IMR-90 (cell line): ENCODE measurements around the gene SUN5. TPM values are rescaled to one million over a fixed set of nuclear protein-coding genes. Genes with fewer than 3 reads are reported as not detected.

ENCODE experiments used
- ATAC-seq: fragments of 200-7000 bp; cut with Tn5 transposase; 2 replicates; pipeline ENCODE4 v1.9.1; 2020; ENCODE audit warnings: low read depth, mild to moderate bottlenecking, moderate library complexity
- BruUV-seq: library from RNA; stranded (reverse); fragments of 400-500 nt; replicated peaks from 2 replicates; lab custom pipeline; 2021; lab: Mats Ljungman, UMichigan
- CTCF ChIA-PET: fragments of 300-600 bp; formaldehyde crosslinking; extraction: SDS; loops from one replicate; lab custom pipeline; 2021; ENCODE audit warnings: antibody characterized with exemption; lab: Yijun Ruan, JAX
- POLR2A ChIA-PET: fragments of 300-600 bp; sonication (Branson Sonifier 250); formaldehyde crosslinking; loops from one replicate; lab custom pipeline; 2022; ENCODE audit warnings: antibody characterized with exemption; ENCODE audit not compliant: unreplicated experiment; lab: Charles Lee
- DNase-seq: peaks from one replicate; pipeline ENCODE4 v3.0.0; 2013
- H2AFZ ChIP-seq: replicated peaks from 2 replicates; pipeline ENCODE3; 2013; ENCODE audit warnings: low read length, mild to moderate bottlenecking; ENCODE audit not compliant: poor library complexity
- H2AK5ac ChIP-seq: 2 replicates; pipeline ENCODE4 v1.6.1; 2013; ENCODE audit warnings: low read depth, low read length, inconsistent platforms
- H2AK9ac ChIP-seq: replicated peaks from 2 replicates; pipeline ENCODE3; 2013; ENCODE audit warnings: mild to moderate bottlenecking, low read depth, low read length, moderate library complexity; ENCODE audit not compliant: poor library complexity
- H2BK120ac ChIP-seq: 2 replicates; pipeline ENCODE4 v1.6.1; 2013; ENCODE audit warnings: low read depth, low read length, inconsistent platforms
- H2BK15ac ChIP-seq: 3 replicates; pipeline ENCODE4 v1.6.1; 2013; ENCODE audit warnings: low read depth, low read length, inconsistent platforms
- H2BK20ac ChIP-seq: 2 replicates; pipeline ENCODE4 v1.6.1; 2013; ENCODE audit warnings: low read depth, mild to moderate bottlenecking, inconsistent platforms, low read length, moderate library complexity
- H2BK5ac ChIP-seq: 2 replicates; pipeline ENCODE4 v1.6.1; 2013; ENCODE audit warnings: mild to moderate bottlenecking, low read depth, low read length, inconsistent platforms; ENCODE audit not compliant: poor library complexity, severe bottlenecking
- H3K14ac ChIP-seq: replicated peaks from 2 replicates; pipeline ENCODE4 v1.6.1; 2013; ENCODE audit warnings: low read depth, low read length, inconsistent platforms
- H3K18ac ChIP-seq: 2 replicates; pipeline ENCODE4 v1.6.1; 2013; ENCODE audit warnings: low read depth, low read length, control low read depth
- H3K23ac ChIP-seq: 2 replicates; pipeline ENCODE4 v1.6.1; 2013; ENCODE audit warnings: low read depth, low read length, inconsistent platforms
- H3K27ac ChIP-seq: 2 replicates; pipeline ENCODE4 v1.5.1; 2013; ENCODE audit warnings: mild to moderate bottlenecking, control low read depth, low read length; ENCODE audit not compliant: insufficient read depth
- H3K27me3 ChIP-seq: 2 replicates; pipeline ENCODE4 v1.6.1; 2013; ENCODE audit warnings: low read length; ENCODE audit not compliant: control insufficient read depth, insufficient read depth
- H3K36me3 ChIP-seq: 2 replicates; pipeline ENCODE4 v1.6.1; 2013; ENCODE audit warnings: low read length, mixed read lengths; ENCODE audit not compliant: control insufficient read depth, insufficient read depth
- H3K4ac ChIP-seq: 2 replicates; pipeline ENCODE4 v1.6.1; 2013; ENCODE audit warnings: low read depth, low read length, inconsistent platforms
- H3K4me1 ChIP-seq: 2 replicates; pipeline ENCODE4 v1.6.1; 2013; ENCODE audit warnings: low read length, mixed read lengths; ENCODE audit not compliant: control insufficient read depth, insufficient read depth
- H3K4me2 ChIP-seq: 2 replicates; pipeline ENCODE4 v1.6.1; 2013; ENCODE audit warnings: low read depth, mild to moderate bottlenecking, control low read depth, low read length, moderate library complexity
- H3K4me3 ChIP-seq: 2 replicates; pipeline ENCODE4 v1.5.1; 2013; ENCODE audit warnings: low read depth, mild to moderate bottlenecking, control low read depth, low read length, moderate library complexity; ENCODE audit not compliant: insufficient read depth
- H3K56ac ChIP-seq: 2 replicates; pipeline ENCODE4 v1.6.1; 2013; ENCODE audit warnings: low read length, inconsistent platforms; ENCODE audit not compliant: insufficient read depth; ENCODE audit errors: extremely low read depth
- H3K79me1 ChIP-seq, 2 experiments: 2 replicates each; pipeline ENCODE4 v1.6.1; 2013; ENCODE audit warnings: low read length in 2 of 2, inconsistent platforms in 1 of 2, low read depth in 1 of 2
- H3K9ac ChIP-seq: 2 replicates; pipeline ENCODE4 v1.6.1; 2013; ENCODE audit warnings: low read depth, low read length, control low read depth
- H3K9me1 ChIP-seq: 2 replicates; pipeline ENCODE4 v1.6.1; 2013; ENCODE audit warnings: low read length, inconsistent platforms; ENCODE audit not compliant: insufficient read depth
- H3K9me3 ChIP-seq: 2 replicates; pipeline ENCODE4 v1.6.1; 2013; ENCODE audit warnings: low read length; ENCODE audit not compliant: control insufficient read depth, insufficient read depth
- H4K20me1 ChIP-seq: 2 replicates; pipeline ENCODE4 v1.6.1; 2013; ENCODE audit warnings: low read length, inconsistent platforms; ENCODE audit not compliant: insufficient read depth
- H4K5ac ChIP-seq: 2 replicates; pipeline ENCODE4 v1.6.1; 2013; ENCODE audit warnings: mild to moderate bottlenecking, low read depth, low read length, control low read depth
- H4K8ac ChIP-seq, 2 experiments: 2 replicates each; pipeline ENCODE4 v1.6.1; 2013; ENCODE audit warnings: low read depth in 2 of 2, low read length in 2 of 2, control low read depth in 1 of 2, inconsistent platforms in 1 of 2
- H4K91ac ChIP-seq: 2 replicates; pipeline ENCODE4 v1.6.1; 2013; ENCODE audit warnings: low read depth, low read length, inconsistent platforms; ENCODE audit not compliant: insufficient read depth
- BHLHE40 ChIP-seq: fragments of 150-350 bp; IDR thresholded peaks from 2 replicates; pipeline ENCODE4 v1.6.1; 2016; ENCODE audit warnings: mild to moderate bottlenecking, low read depth, low read length
- CEBPB ChIP-seq: IDR thresholded peaks from 2 replicates; pipeline ENCODE4 v1.6.1; 2012; ENCODE audit warnings: low read depth, low read length, improper control_type of control experiment
- CHD1 ChIP-seq: IDR thresholded peaks from 2 replicates; pipeline ENCODE4 v1.6.1; 2012; ENCODE audit warnings: low read depth, low read length, improper control_type of control experiment
- FOS ChIP-seq: fragments of 150-350 bp; IDR thresholded peaks from 2 replicates; pipeline ENCODE4 v1.6.1; 2016; ENCODE audit warnings: low read depth, low read length
- MAFK ChIP-seq: IDR thresholded peaks from 2 replicates; pipeline ENCODE4 v1.6.1; 2012; ENCODE audit warnings: low read depth, low read length, improper control_type of control experiment
- MAZ ChIP-seq: IDR thresholded peaks from 2 replicates; pipeline ENCODE4 v1.6.1; 2012; ENCODE audit warnings: low read depth, mild to moderate bottlenecking, low read length, improper control_type of control experiment, moderate library complexity, borderline replicate concordance
- MXI1 ChIP-seq: IDR thresholded peaks from 2 replicates; pipeline ENCODE4 v1.6.1; 2012; ENCODE audit warnings: low read depth, mild to moderate bottlenecking, low read length, moderate library complexity, borderline replicate concordance
- NFE2L2 ChIP-seq: fragments of 150-350 bp; IDR thresholded peaks from 2 replicates; pipeline ENCODE4 v1.6.1; 2016; ENCODE audit warnings: low read depth, mild to moderate bottlenecking, low read length
- POLR2A ChIP-seq: IDR thresholded peaks from 2 replicates; pipeline ENCODE4 v1.6.1; 2012; ENCODE audit warnings: mild to moderate bottlenecking, low read depth, low read length
- RAD21 ChIP-seq: IDR thresholded peaks from 2 replicates; pipeline ENCODE4 v1.6.1; 2012; ENCODE audit warnings: low read length, improper control_type of control experiment
- RCOR1 ChIP-seq: IDR thresholded peaks from 2 replicates; pipeline ENCODE4 v1.6.1; 2012; ENCODE audit warnings: mild to moderate bottlenecking, low read length, improper control_type of control experiment; ENCODE audit not compliant: insufficient replicate concordance
- RFX5 ChIP-seq: IDR thresholded peaks from 2 replicates; pipeline ENCODE4 v1.8.0; 2012; ENCODE audit warnings: low read depth, mild to moderate bottlenecking, low read length, moderate library complexity
- SMC3 ChIP-seq: fragments of 150-350 bp; IDR thresholded peaks from 2 replicates; pipeline ENCODE4 v1.6.1; 2016; ENCODE audit warnings: low read depth, mild to moderate bottlenecking, antibody characterized with exemption, low read length, moderate library complexity
- WGBS, 2 experiments: methylation state at CpG; one replicate each; pipeline versions ENCODE4 v1.1.5 to v1.1.7; 2013; ENCODE audit warnings: missing lambda C conversion rate in 2 of 2; ENCODE audit not compliant: insufficient read length in 1 of 2; ENCODE audit errors: extremely low coverage in 2 of 2; 5-methylcytosine and 5-hydroxymethylcytosine counted together
- dilution Hi-C: fragments of 300-500 bp; cut with HindIII; formaldehyde crosslinking; loops from one replicate; pipeline ENCODE4 v1.14.3; 2018; ENCODE audit warnings: low sequenced_read_pairs; ENCODE audit not compliant: unreplicated experiment
- in situ Hi-C: fragments of 300-500 bp; cut with MboI; formaldehyde crosslinking; loops from 3 replicates; pipeline ENCODE4 v1.14.3; 2019; ENCODE audit warnings: low sequenced_read_pairs, inconsistent platforms, mixed read lengths
- intact Hi-C: fragments of 100-400 bp; cut with micrococcal nuclease; formaldehyde crosslinking; loops from 2 replicates; pipeline ENCODE4 v1.10.0; 2022
- polyA plus RNA-seq, 3 experiments: library from polyadenylated mRNA; depleted of rRNA; stranded (reverse); fragments of >200 nt; gene quantifications; 2 replicates each; pipeline ENCODE4 v1.2.3, GENCODE V29; 2012; ENCODE audit warnings: low replicate concordance in 1 of 3
- total RNA-seq: library from RNA; depleted of rRNA; stranded (reverse); fragments of >200 nt; gene quantifications from 2 replicates; pipeline ENCODE4 v1.2.3, GENCODE V29; 2012
- TF ChIP-seq, protein P1 (sequence below): conservative IDR thresholded peaks from 2 replicates; pipeline ENCODE4 v1.5.1; 2012; ENCODE audit warnings: mild to moderate bottlenecking, low read depth, low read length, improper control_type of control experiment
- TF ChIP-seq, protein P2 (sequence below): fragments of 150-350 bp; IDR thresholded peaks from 2 replicates; pipeline ENCODE4 v1.6.1; 2017; ENCODE audit warnings: mild to moderate bottlenecking, antibody characterized with exemption, low read length, low read depth
- TF ChIP-seq, protein P3 (sequence below): fragments of 150-350 bp; IDR thresholded peaks from 2 replicates; pipeline ENCODE4 v1.6.1; 2016; ENCODE audit warnings: low read depth, mild to moderate bottlenecking, low read length, moderate library complexity, borderline replicate concordance

SUN5 gene
- total and polyA plus RNA-seq, 2 of the 4 experiments (the other 2 are of a cell fraction), result not detected

DNA sequence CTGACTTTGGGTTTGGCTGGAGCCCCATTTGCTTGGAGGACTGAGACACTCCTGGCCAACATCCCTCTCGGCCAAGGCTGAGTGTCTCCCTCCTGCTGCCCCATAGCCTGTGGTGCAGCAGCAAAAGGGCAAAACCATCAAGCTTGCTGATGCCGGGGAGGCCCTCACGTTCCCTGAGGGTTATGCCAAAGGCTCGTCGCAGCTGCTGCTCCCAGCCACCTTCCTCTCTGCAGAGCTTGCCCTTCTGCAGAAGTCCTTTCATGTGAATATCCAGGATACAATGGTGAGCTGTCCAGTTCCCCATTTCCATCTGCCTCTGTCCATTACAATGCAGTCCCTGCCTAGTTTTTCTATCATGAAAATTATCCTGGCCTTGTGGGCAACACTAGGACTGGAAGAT is 33.2 kb upstream of the SUN5 start:
- Histone ChIP-seq H3K79me1 (no peaks in the 10 kb centered on the region), H3K4ac (no peak overlapping the region), H4K5ac (no peak overlapping the region), H3K36me3 (no peaks in the 10 kb centered on the region), H3K27ac (no peak overlapping the region), H3K9me1 (no peaks in the 10 kb centered on the region), H3K4me1 (no peaks in the 10 kb centered on the region), H4K91ac (no peak overlapping the region), H4K8ac (no peak overlapping the region), H3K9me3 (no peaks in the 10 kb centered on the region), H4K20me1 (no peaks in the 10 kb centered on the region), H2AK9ac (no peak overlapping the region), H2BK20ac (no peak overlapping the region), H3K4me2 (no peak overlapping the region), H3K14ac (no peak overlapping the region), H2AFZ (no peak overlapping the region), H3K27me3 (no peaks in the 10 kb centered on the region; the same call in 1 of the 2 replicates), H3K18ac (no peak overlapping the region), H3K9ac (no peak overlapping the region), H3K23ac (no peak overlapping the region), H2AK5ac (no peak overlapping the region), H2BK5ac (no peak overlapping the region), H2BK120ac (no peak overlapping the region), H3K56ac (no peak overlapping the region), H3K4me3 (no peak overlapping the region), H2BK15ac (no peak overlapping the region)
- no TSS peak for BruUV-seq
- DNase-seq, result no peak
- TF ChIP-seq SMC3 (no peak), POLR2A (no peak), BHLHE40 (no peak), RCOR1 (no peak), MAZ (no peak), RFX5 (no peak), MAFK (no peak), NFE2L2 (no peak), CEBPB (no peak), CHD1 (no peak), RAD21 (no peak), MXI1 (no peak), FOS (no peak)
- TF ChIP-seq, protein P1, sequence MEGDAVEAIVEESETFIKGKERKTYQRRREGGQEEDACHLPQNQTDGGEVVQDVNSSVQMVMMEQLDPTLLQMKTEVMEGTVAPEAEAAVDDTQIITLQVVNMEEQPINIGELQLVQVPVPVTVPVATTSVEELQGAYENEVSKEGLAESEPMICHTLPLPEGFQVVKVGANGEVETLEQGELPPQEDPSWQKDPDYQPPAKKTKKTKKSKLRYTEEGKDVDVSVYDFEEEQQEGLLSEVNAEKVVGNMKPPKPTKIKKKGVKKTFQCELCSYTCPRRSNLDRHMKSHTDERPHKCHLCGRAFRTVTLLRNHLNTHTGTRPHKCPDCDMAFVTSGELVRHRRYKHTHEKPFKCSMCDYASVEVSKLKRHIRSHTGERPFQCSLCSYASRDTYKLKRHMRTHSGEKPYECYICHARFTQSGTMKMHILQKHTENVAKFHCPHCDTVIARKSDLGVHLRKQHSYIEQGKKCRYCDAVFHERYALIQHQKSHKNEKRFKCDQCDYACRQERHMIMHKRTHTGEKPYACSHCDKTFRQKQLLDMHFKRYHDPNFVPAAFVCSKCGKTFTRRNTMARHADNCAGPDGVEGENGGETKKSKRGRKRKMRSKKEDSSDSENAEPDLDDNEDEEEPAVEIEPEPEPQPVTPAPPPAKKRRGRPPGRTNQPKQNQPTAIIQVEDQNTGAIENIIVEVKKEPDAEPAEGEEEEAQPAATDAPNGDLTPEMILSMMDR, result no peak
- TF ChIP-seq, protein P2, sequence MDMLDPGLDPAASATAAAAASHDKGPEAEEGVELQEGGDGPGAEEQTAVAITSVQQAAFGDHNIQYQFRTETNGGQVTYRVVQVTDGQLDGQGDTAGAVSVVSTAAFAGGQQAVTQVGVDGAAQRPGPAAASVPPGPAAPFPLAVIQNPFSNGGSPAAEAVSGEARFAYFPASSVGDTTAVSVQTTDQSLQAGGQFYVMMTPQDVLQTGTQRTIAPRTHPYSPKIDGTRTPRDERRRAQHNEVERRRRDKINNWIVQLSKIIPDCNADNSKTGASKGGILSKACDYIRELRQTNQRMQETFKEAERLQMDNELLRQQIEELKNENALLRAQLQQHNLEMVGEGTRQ, result no peak
- TF ChIP-seq, protein P3, sequence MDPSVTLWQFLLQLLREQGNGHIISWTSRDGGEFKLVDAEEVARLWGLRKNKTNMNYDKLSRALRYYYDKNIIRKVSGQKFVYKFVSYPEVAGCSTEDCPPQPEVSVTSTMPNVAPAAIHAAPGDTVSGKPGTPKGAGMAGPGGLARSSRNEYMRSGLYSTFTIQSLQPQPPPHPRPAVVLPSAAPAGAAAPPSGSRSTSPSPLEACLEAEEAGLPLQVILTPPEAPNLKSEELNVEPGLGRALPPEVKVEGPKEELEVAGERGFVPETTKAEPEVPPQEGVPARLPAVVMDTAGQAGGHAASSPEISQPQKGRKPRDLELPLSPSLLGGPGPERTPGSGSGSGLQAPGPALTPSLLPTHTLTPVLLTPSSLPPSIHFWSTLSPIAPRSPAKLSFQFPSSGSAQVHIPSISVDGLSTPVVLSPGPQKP, result no peak
- dilution Hi-C loops (no loop called here), intact Hi-C loops (no loop called here), in situ Hi-C loops (no loop called here)
- WGBS, 2 experiments, result 17% methylated on average over 5 of the region's 5 CpGs; no CpG with 5 or more reads in 1 of the 2 experiments
- ChIA-PET CTCF (no interaction called here), POLR2A (no interaction called here)
- no peak for ATAC-seq
